Endothelial cell of umbilical vein (primary cell): Measurements from ENCODE around the gene PGRMC2.

Experiments
- EZH2 ChIP-seq: IDR thresholded peaks from 2 replicates; pipeline ENCODE4 v1.6.1; 2012; ENCODE audit warnings: borderline replicate concordance, low read depth, mild to moderate bottlenecking, moderate library complexity, low read length, inconsistent platforms; ENCODE audit not compliant: severe bottlenecking
- JUN ChIP-seq: IDR thresholded peaks from 2 replicates; pipeline ENCODE4 v1.6.1; 2011; ENCODE audit warnings: borderline replicate concordance, low read depth; ENCODE audit not compliant: insufficient read length, insufficient read depth
- POLR2A ChIP-seq: IDR thresholded peaks from 2 replicates; pipeline ENCODE4 v1.6.1; 2012; ENCODE audit warnings: low read depth, mild to moderate bottlenecking, control low read depth, low read length
- POLR2AphosphoS5 ChIP-seq: IDR thresholded peaks from 2 replicates; pipeline ENCODE4 v1.6.1; 2012; ENCODE audit warnings: low read depth, mild to moderate bottlenecking, control low read depth, low read length, moderate library complexity; ENCODE audit not compliant: insufficient read depth
- TF ChIP-seq, protein P1 (sequence below), 2 donors: IDR thresholded peaks; 1 replicate in 1 of 2; 2 replicates in 1 of 2; pipeline ENCODE4 v1.5.1; 2011; ENCODE audit warnings: low read length in 2 of 2, mild to moderate bottlenecking in 2 of 2, moderate library complexity in 2 of 2, control low read depth in 1 of 2, inconsistent platforms in 1 of 2, low read depth in 1 of 2; ENCODE audit not compliant: insufficient read depth in 1 of 2; ENCODE audit errors: extremely low read depth in 1 of 2

GRCh38 chr4:128232719-128233118 is 54.9 kb downstream of the PGRMC2 start:
- TF ChIP-seq, protein P1, sequence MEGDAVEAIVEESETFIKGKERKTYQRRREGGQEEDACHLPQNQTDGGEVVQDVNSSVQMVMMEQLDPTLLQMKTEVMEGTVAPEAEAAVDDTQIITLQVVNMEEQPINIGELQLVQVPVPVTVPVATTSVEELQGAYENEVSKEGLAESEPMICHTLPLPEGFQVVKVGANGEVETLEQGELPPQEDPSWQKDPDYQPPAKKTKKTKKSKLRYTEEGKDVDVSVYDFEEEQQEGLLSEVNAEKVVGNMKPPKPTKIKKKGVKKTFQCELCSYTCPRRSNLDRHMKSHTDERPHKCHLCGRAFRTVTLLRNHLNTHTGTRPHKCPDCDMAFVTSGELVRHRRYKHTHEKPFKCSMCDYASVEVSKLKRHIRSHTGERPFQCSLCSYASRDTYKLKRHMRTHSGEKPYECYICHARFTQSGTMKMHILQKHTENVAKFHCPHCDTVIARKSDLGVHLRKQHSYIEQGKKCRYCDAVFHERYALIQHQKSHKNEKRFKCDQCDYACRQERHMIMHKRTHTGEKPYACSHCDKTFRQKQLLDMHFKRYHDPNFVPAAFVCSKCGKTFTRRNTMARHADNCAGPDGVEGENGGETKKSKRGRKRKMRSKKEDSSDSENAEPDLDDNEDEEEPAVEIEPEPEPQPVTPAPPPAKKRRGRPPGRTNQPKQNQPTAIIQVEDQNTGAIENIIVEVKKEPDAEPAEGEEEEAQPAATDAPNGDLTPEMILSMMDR (IDR thresholded peaks at IDR 0.05; ENCODE audit: extremely low read depth in 1 of 2, insufficient read depth in 1 of 2, low read depth in 1 of 2, low read length in 2 of 2), result no peak
- TF ChIP-seq POLR2AphosphoS5, result no peak
- TF ChIP-seq POLR2A, result no peak
- no peak for TF ChIP-seq EZH2
- TF ChIP-seq JUN, result no peak
